A549 (cell line): ENCODE measurements around the gene SLC30A7. TPM values are rescaled to one million over a fixed set of nuclear protein-coding genes. Genes with fewer than 3 reads are reported as not detected.

Source experiments
- ATAC-seq, 2 experiments: fragments of 200-7000 bp in 1 of 2; fragments of >200 bp in 1 of 2; cut with Nextera tagmentation in 1 of 2; cut with Tn5 transposase in 1 of 2; 3 replicates each; pipeline versions ENCODE4 v1.8.0 to v1.9.1; 2018 to 2020; ENCODE audit warnings: mild to moderate bottlenecking in 1 of 2, moderate library complexity in 1 of 2
- CTCF ChIA-PET: fragments of 300-600 bp; sonication (Branson Sonifier 250); formaldehyde crosslinking; extraction: SDS; loops from one replicate; lab custom pipeline; 2021; ENCODE audit warnings: antibody characterized with exemption, inconsistent platforms; lab: Yijun Ruan, JAX
- POLR2A ChIA-PET: fragments of 350-600 bp; formaldehyde crosslinking; extraction: SDS; loops from one replicate; lab custom pipeline; 2021; ENCODE audit warnings: antibody characterized with exemption, inconsistent platforms; lab: Yijun Ruan, JAX
- DNase-seq, 2 experiments: peaks; one replicate each; pipeline versions ENCODE4 v3.0.0 to v3.0.0-alpha.2; 2011 to 2016; ENCODE audit warnings: low read depth in 1 of 2, low spot score in 1 of 2
- FAIRE-seq: peaks from 2 replicates; lab custom pipeline; 2011; peaks lifted over from hg19 to GRCh38; lab: Jason Lieb, UNC
- H3K27ac ChIP-seq, 2 experiments: fragments of >200 bp; sonication (Bioruptor Twin); formaldehyde crosslinking; 3 replicates each; pipeline ENCODE4 v1.5.1; 2016 to 2017
- H3K4me1 ChIP-seq: fragments of >200 bp; sonication (Bioruptor Twin); formaldehyde crosslinking; 3 replicates; pipeline ENCODE4 v1.6.1; 2016
- H3K4me2 ChIP-seq: fragments of >200 bp; sonication (Bioruptor Twin); formaldehyde crosslinking; 3 replicates; pipeline ENCODE4 v1.6.1; 2016
- H3K4me3 ChIP-seq: fragments of >200 bp; sonication (Bioruptor Twin); formaldehyde crosslinking; 3 replicates; pipeline ENCODE4 v1.5.1; 2016
- H3K9me3 ChIP-seq: fragments of >200 bp; sonication (Bioruptor Twin); formaldehyde crosslinking; 3 replicates; pipeline ENCODE4 v1.6.1; 2016
- ATOH8 ChIP-seq: fragments of 250-450 bp; sonication (Bioruptor Pico); IDR thresholded peaks from 2 replicates; pipeline ENCODE4 v1.5.0; 2020; ENCODE audit warnings: low read depth, mild to moderate bottlenecking, moderate library complexity
- BHLHE40 ChIP-seq: IDR thresholded peaks from 2 replicates; pipeline ENCODE4 v1.6.1; 2012; ENCODE audit warnings: low read depth, low read length, inconsistent platforms
- CBX8 ChIP-seq: fragments of 200-600 bp; sonication (generic); IDR thresholded peaks from 2 replicates; pipeline ENCODE4 v1.6.1; 2016
- CHD2 ChIP-seq: fragments of 150-350 bp; IDR thresholded peaks from 2 replicates; pipeline ENCODE4 v1.6.1; 2014; ENCODE audit warnings: low read length; ENCODE audit not compliant: partially characterized antibody
- EHF ChIP-seq: fragments of 250-450 bp; sonication (Bioruptor Pico); IDR thresholded peaks from 2 replicates; pipeline ENCODE4 v1.5.0; 2020; ENCODE audit warnings: mild to moderate bottlenecking
- EHMT2 ChIP-seq: fragments of 200-600 bp; sonication (generic); IDR thresholded peaks from 2 replicates; pipeline ENCODE4 v1.6.1; 2016; ENCODE audit warnings: antibody characterized with exemption, low read depth, mild to moderate bottlenecking, moderate library complexity
- ESRRA ChIP-seq: fragments of 150-350 bp; IDR thresholded peaks from 2 replicates; pipeline ENCODE4 v1.6.1; 2014; ENCODE audit warnings: mild to moderate bottlenecking, low read length, borderline replicate concordance
- FOSB ChIP-seq: fragments of 250-450 bp; sonication (Bioruptor Pico); IDR thresholded peaks from 2 replicates; pipeline ENCODE4 v1.5.0; 2020; ENCODE audit warnings: mild to moderate bottlenecking, moderate library complexity
- HDAC2 ChIP-seq: fragments of 200-600 bp; sonication (generic); IDR thresholded peaks from 2 replicates; pipeline ENCODE4 v1.6.1; 2016
- HEYL ChIP-seq: fragments of 250-450 bp; sonication (Bioruptor Pico); IDR thresholded peaks from 2 replicates; pipeline ENCODE4 v1.8.0; 2021; ENCODE audit warnings: mild to moderate bottlenecking, moderate library complexity
- HOXA7 ChIP-seq: fragments of 250-450 bp; sonication (Bioruptor Pico); IDR thresholded peaks from 2 replicates; pipeline ENCODE4 v1.5.0; 2020; ENCODE audit warnings: mild to moderate bottlenecking, moderate library complexity
- HOXB5 ChIP-seq: fragments of 250-450 bp; sonication (Bioruptor Pico); IDR thresholded peaks from 2 replicates; pipeline ENCODE4 v1.5.0; 2020; ENCODE audit warnings: mild to moderate bottlenecking, moderate library complexity
- JUN ChIP-seq, 2 experiments: fragments of >200 bp; sonication (Bioruptor Twin); formaldehyde crosslinking; IDR thresholded peaks; 2 replicates in 1 of 2; 3 replicates in 1 of 2; pipeline ENCODE4 v1.6.1; 2016 to 2017
- KDM1A ChIP-seq: fragments of 200-600 bp; sonication (generic); IDR thresholded peaks from 2 replicates; pipeline ENCODE4 v1.6.1; 2016; ENCODE audit warnings: low read depth, mild to moderate bottlenecking
- MYC ChIP-seq: IDR thresholded peaks from 2 replicates; pipeline ENCODE4 v1.6.1; 2012; ENCODE audit warnings: mild to moderate bottlenecking, inconsistent platforms, low read length, improper control_type of control experiment, borderline replicate concordance
- NR3C1 ChIP-seq: fragments of >200 bp; sonication (Bioruptor Twin); formaldehyde crosslinking; IDR thresholded peaks from 3 replicates; pipeline ENCODE4 v1.6.1; 2017
- POLR2AphosphoS2 ChIP-seq: conservative IDR thresholded peaks from 2 replicates; pipeline ENCODE4 v1.6.1; 2012; ENCODE audit warnings: low read length, improper control_type of control experiment, inconsistent platforms
- RAD21 ChIP-seq, 2 experiments: fragments of >200 bp in 1 of 2; sonication (Bioruptor Twin) in 1 of 2; formaldehyde crosslinking in 1 of 2; IDR thresholded peaks in 1 of 2; conservative IDR thresholded peaks in 1 of 2; 2 replicates in 1 of 2; 3 replicates in 1 of 2; pipeline ENCODE4 v1.6.1; 2012 to 2018; ENCODE audit warnings: inconsistent platforms in 1 of 2
- RARB ChIP-seq: fragments of 250-450 bp; sonication (Bioruptor Pico); IDR thresholded peaks from 2 replicates; pipeline ENCODE4 v1.8.0; 2021; ENCODE audit warnings: mild to moderate bottlenecking, moderate library complexity
- RFX5 ChIP-seq: fragments of 450-650 bp; IDR thresholded peaks from 2 replicates; pipeline ENCODE4 v1.7.1; 2014; ENCODE audit warnings: antibody characterized with exemption, mild to moderate bottlenecking, moderate library complexity
- SMC3 ChIP-seq: fragments of >200 bp; sonication (Bioruptor Twin); formaldehyde crosslinking; IDR thresholded peaks from 3 replicates; pipeline ENCODE4 v1.6.1; 2018; ENCODE audit warnings: inconsistent platforms
- TP53 ChIP-seq: fragments of 250-450 bp; sonication (Bioruptor Pico); IDR thresholded peaks from 2 replicates; pipeline ENCODE4 v1.5.0; 2021; ENCODE audit warnings: mild to moderate bottlenecking, moderate library complexity
- USF2 ChIP-seq: fragments of 450-650 bp; IDR thresholded peaks from 2 replicates; pipeline ENCODE4 v1.6.1; 2014; ENCODE audit warnings: antibody characterized with exemption
- ZC3H11A ChIP-seq: fragments of 450-650 bp; IDR thresholded peaks from 2 replicates; pipeline ENCODE4 v1.6.1; 2014; ENCODE audit warnings: antibody characterized with exemption, mild to moderate bottlenecking
- ZNF302 ChIP-seq: fragments of 250-450 bp; sonication (Bioruptor Pico); IDR thresholded peaks from 2 replicates; pipeline ENCODE4 v1.9.0; 2021; ENCODE audit warnings: inconsistent platforms, mild to moderate bottlenecking, moderate library complexity
- WGBS: methylation state at CpG from one replicate; pipeline ENCODE4 v1.1.6; 2017; ENCODE audit errors: missing lambda C conversion rate; 5-methylcytosine and 5-hydroxymethylcytosine counted together
- polyA plus RNA-seq, 4 experiments: library from polyadenylated mRNA; depleted of rRNA in 3 of 4; stranded (reverse); fragments of >200 nt; fragmentation: RNase III in 1 of 4; extraction: RNeasy Plus Mini Kit Qiagen cat#74134 plus additional on column Dnase treatment in 1 of 4; gene quantifications; 2 replicates in 3 of 4; 3 replicates in 1 of 4; pipeline ENCODE4 v1.2.3, GENCODE V29; 2011 to 2017
- TF ChIP-seq, protein P1 (sequence below): IDR thresholded peaks from 2 replicates; pipeline ENCODE4 v1.6.1; 2012
- TF ChIP-seq, protein P2 (sequence below): fragments of >200 bp; sonication (Bioruptor Twin); formaldehyde crosslinking; IDR thresholded peaks from 3 replicates; pipeline ENCODE4 v1.5.1; 2016

The SLC30A7 gene
- polyA plus RNA-seq, 2 of the 4 experiments (the other 2 are of a cell fraction), result 4.3 to 9.6 TPM

GRCh38 chr1:100847361-100848082 is 48.4 kb upstream of the SLC30A7 start:
- FAIRE-seq (no peak), DNase-seq (no peak)
- Histone ChIP-seq H3K27ac (no peak overlapping the region), H3K4me1 (no peaks in the 10 kb centered on the region), H3K4me3 (no peak overlapping the region)
- 15% methylated on average over 2 of the region's 2 CpGs for WGBS
- no peak for TF ChIP-seq ZC3H11A
- no peak for TF ChIP-seq RARB (CRISPR knock-in tag)
- no peak for TF ChIP-seq CHD2
- no peak for TF ChIP-seq NR3C1
- no peak for TF ChIP-seq ZNF302 (CRISPR knock-in tag)
- no peak for TF ChIP-seq BHLHE40
- TF ChIP-seq HOXA7 (CRISPR knock-in tag), result no peak
- TF ChIP-seq EHF (CRISPR knock-in tag), result no peak
- no peak for TF ChIP-seq SMC3
- TF ChIP-seq, protein P1, sequence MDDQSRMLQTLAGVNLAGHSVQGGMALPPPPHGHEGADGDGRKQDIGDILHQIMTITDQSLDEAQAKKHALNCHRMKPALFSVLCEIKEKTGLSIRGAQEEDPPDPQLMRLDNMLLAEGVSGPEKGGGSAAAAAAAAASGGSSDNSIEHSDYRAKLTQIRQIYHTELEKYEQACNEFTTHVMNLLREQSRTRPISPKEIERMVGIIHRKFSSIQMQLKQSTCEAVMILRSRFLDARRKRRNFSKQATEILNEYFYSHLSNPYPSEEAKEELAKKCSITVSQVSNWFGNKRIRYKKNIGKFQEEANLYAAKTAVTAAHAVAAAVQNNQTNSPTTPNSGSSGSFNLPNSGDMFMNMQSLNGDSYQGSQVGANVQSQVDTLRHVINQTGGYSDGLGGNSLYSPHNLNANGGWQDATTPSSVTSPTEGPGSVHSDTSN, result no peak
- no peak for TF ChIP-seq MYC
- TF ChIP-seq, protein P2, sequence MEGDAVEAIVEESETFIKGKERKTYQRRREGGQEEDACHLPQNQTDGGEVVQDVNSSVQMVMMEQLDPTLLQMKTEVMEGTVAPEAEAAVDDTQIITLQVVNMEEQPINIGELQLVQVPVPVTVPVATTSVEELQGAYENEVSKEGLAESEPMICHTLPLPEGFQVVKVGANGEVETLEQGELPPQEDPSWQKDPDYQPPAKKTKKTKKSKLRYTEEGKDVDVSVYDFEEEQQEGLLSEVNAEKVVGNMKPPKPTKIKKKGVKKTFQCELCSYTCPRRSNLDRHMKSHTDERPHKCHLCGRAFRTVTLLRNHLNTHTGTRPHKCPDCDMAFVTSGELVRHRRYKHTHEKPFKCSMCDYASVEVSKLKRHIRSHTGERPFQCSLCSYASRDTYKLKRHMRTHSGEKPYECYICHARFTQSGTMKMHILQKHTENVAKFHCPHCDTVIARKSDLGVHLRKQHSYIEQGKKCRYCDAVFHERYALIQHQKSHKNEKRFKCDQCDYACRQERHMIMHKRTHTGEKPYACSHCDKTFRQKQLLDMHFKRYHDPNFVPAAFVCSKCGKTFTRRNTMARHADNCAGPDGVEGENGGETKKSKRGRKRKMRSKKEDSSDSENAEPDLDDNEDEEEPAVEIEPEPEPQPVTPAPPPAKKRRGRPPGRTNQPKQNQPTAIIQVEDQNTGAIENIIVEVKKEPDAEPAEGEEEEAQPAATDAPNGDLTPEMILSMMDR, result no peak
- no peak for TF ChIP-seq HEYL
- TF ChIP-seq RFX5, result no peak
- TF ChIP-seq JUN (IDR thresholded peaks at IDR 0.05), result no peak
- TF ChIP-seq HDAC2, result no peak
- TF ChIP-seq HOXB5 (CRISPR knock-in tag), result no peak
- TF ChIP-seq EHMT2, result no peak
- TF ChIP-seq, all 56 proteins: peak for 0
- ChIA-PET POLR2A (no interaction called here), CTCF (interaction anchor here (0.9 kb wide), 1 partner anchor 19 kb away, joined by 3 read pairs; no protein-coding TSS in a partner anchor)
- H3K9me3 ChIP-seq, result no peaks in the 10 kb centered on the region
- no peak overlapping the region for H3K4me2 ChIP-seq
- ATAC-seq, result no peak

DNA sequence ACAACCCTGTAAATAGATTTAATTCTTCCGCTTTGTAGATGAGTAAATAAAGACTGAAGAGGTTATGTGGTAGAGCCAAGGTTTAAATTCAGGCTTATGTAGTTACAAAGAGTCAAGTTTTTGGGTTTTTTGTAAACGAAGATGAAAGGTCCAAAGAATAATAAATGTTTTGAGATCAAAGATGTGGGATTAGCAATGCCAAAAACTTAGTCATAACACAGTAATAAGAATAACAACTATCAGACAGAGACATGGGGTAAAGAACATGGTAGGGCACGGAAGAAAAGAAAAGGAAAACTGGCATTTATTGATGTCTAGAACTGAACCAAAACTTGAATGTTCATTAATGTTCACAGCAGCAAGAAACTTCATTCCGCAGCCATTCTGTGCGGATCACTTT is 44.2 kb upstream of the SLC30A7 start:
- no peak for ATAC-seq
- no peak for FAIRE-seq
- no peak overlapping the region for H3K4me3 ChIP-seq
- WGBS, result 70% methylated on average over 5 of the region's 5 CpGs
- no peak overlapping the region for H3K4me2 ChIP-seq
- ChIA-PET POLR2A (no interaction called here), CTCF (no interaction called here)
- no peaks in the 10 kb centered on the region for H3K9me3 ChIP-seq
- DNase-seq, result no peak
- no peak for TF ChIP-seq ZNF302 (CRISPR knock-in tag)
- TF ChIP-seq POLR2AphosphoS2, result no peak
- no peak for TF ChIP-seq HOXA7 (CRISPR knock-in tag)
- no peak for TF ChIP-seq RAD21 (conservative IDR thresholded peaks at IDR 0.05 in 1 of 2, IDR thresholded peaks at IDR 0.05 in 1 of 2)
- no peak for TF ChIP-seq ZC3H11A
- TF ChIP-seq CBX8, result no peak
- no peak for TF ChIP-seq FOSB
- TF ChIP-seq TP53 (CRISPR knock-in tag), result no peak
- TF ChIP-seq ATOH8, result no peak
- no peak for TF ChIP-seq ESRRA
- no peak for TF ChIP-seq USF2
- TF ChIP-seq CHD2, result no peak
- no peak for TF ChIP-seq KDM1A
- TF ChIP-seq EHF (CRISPR knock-in tag), result no peak
- H3K4me1 ChIP-seq, result no peaks in the 10 kb centered on the region
- H3K27ac ChIP-seq, result no peak overlapping the region
